ENCODE data around the gene DAB1. TPM values are rescaled to one million over a fixed set of nuclear protein-coding genes. Genes with fewer than 3 reads are reported as not detected.

DAB1 gene
- polyA plus RNA-seq, 6 donors from 2014 or later, result 0.11 TPM; not detected in 5

DNA sequence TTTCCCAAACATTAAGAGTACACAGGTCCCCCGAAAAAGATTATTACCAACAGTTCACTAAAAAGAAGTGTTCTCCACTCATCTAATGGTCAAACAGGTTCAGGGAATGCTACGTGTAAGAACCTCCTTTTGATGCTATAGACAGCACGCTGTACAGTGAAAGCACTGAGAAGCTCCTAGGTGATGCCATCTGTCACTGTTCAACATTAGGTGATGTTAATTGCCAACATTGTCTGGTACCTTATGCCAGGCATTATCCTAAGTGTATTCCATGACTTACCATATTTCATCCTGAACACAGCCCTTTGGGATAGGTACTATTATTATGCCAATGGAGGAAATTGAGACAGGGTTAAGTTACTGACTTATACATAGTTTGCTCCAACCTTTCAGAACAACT, 82.1 kb downstream of the DAB1 start:
- DNase-seq (no peak), ATAC-seq (ENCODE audit: low read depth in 2 of 2) (no peak)
- peaks cover 0 to 4% (median 0%) of the 10 kb centered on the region in 3 donors for H3K27me3 Mint-ChIP-seq
- H3K9me3 Mint-ChIP-seq, result peaks cover 0 to 7% (median 4%) of the 10 kb centered on the region in 7 donors
- H3K4me1 Mint-ChIP-seq, result no peaks in the 10 kb centered on the region
- no peaks in the 10 kb centered on the region for H3K36me3 Mint-ChIP-seq
- H3K4me3 Mint-ChIP-seq, result no peak overlapping the region
- no peak overlapping the region for H3K27ac Mint-ChIP-seq

DNA sequence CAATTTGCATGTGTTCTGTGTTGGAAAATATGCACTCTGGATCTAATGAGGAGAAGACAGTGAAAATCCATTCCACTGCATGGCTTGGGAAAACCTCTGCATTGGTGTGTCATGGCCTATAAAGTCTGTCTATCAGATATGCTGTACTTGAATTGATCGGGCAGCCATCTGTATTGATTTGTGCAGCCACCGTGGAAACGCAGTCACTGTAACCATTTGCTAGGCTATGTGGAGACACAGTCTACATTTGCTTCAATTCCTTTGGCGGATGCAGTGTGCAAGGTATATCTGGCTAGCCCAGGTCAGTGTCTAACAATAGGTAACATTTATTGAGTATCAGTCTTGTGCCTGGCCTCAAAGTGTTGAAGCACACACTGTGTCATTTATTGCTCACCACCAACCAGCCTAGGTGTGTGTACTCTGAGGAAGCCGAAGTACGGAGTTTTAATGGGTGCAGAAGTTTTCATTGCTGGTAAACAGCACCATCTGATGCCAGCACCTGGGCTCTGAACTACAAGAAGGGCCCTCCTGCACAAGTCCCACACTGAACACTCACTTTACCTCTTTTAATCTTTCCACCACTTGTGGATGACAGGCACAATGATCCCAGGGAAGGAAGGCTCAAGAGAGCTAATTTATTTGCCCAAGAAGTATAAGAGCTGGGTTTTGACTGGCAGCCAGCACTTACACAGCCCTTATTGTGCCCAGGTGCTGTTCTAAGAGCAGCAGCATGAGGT, 83.4 kb downstream of the DAB1 start:
- Mint-ChIP-seq H3K4me1 (no peaks in the 10 kb centered on the region), H3K9me3 (peaks cover 0 to 7% (median 4%) of the 10 kb centered on the region in 7 donors), H3K36me3 (no peaks in the 10 kb centered on the region), H3K27me3 (peaks cover 0 to 4% (median 0%) of the 10 kb centered on the region in 3 donors), H3K27ac (no peak overlapping the region), H3K4me3 (no peak overlapping the region)
- no peak for DNase-seq
- no peak for ATAC-seq (ENCODE audit: low read depth in 2 of 2)

DNA sequence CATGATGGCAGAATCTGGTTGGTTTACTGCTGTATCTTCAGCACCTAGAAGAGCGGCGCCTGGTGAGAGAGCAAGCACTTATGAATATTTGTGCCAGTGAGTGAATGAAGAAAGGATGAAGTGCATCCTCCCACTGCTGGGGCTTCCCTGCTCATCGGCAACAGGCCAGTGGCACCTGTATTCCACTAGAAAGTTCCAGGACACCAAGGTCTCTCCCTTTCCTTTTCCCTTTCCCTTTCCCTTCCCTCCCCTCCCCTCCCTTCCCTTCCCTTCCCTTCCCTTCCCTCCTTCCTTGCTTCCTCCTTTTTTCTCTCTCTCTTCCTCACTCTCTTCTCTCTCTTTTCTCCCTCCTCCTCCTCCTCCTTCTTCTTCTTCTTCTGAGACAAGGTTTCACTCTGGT, 86.2 kb downstream of the DAB1 start:
- ATAC-seq (ENCODE audit: low read depth in 2 of 2), result no peak
- no peaks in the 10 kb centered on the region for H3K4me1 Mint-ChIP-seq
- no peaks in the 10 kb centered on the region for H3K36me3 Mint-ChIP-seq
- H3K27me3 Mint-ChIP-seq, result peaks cover 0 to 4% (median 0%) of the 10 kb centered on the region in 3 donors
- no peak overlapping the region for H3K4me3 Mint-ChIP-seq
- H3K9me3 Mint-ChIP-seq, result peaks cover under 1 to 10% (median 3%) of the 10 kb centered on the region in 7 donors
- H3K27ac Mint-ChIP-seq, result no peak overlapping the region
- DNase-seq, result no peak

DNA sequence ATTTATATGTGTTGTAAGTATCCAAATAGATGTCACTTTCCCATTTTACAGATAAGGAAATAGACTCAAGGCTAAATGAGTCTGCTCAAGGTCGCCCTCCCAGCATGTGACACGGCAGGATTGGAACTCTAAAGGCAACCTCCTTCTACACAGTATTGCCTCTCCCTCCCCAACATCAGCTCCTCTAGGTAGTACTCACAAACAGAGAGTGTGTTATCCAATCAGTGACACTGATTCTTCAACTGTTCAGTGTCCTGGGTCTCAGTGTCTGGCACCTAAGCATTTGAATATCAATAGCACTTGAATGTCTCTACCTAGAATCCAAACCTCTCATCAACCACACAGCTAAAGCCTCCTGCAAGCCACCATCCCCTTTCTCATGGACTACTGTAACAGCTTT, 87.1 kb downstream of the DAB1 start:
- H3K27me3 Mint-ChIP-seq, result peaks cover 0 to 4% (median 0%) of the 10 kb centered on the region in 3 donors

DNA sequence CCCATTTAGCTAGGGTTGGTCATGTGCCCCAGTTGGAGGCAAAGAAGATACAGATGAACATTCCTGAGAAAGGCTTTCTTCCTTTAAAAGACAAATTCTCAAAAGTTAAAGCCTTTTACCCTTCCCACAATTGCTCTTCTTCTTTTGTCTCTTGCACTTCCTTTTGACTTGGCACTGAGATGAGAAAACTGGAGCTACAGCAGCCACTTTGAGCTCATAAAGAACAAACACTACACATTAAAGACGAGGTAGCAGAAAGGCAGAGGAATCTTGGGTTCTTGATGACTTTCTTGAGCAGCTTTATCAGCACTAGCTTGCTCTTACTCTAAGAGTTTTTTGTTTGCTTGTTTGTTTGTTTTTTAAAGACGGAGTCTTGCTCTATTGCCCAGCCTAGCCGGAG, 92.2 kb downstream of the DAB1 start:
- no peaks in the 10 kb centered on the region for H3K27me3 Mint-ChIP-seq
- no peak overlapping the region for H3K27ac Mint-ChIP-seq
- DNase-seq (no peak), ATAC-seq (ENCODE audit: low read depth in 2 of 2) (no peak)
- H3K9me3 Mint-ChIP-seq, result peaks cover 0 to 17% (median 3%) of the 10 kb centered on the region in 7 donors
- H3K4me1 Mint-ChIP-seq, result no peaks in the 10 kb centered on the region
- no peaks in the 10 kb centered on the region for H3K36me3 Mint-ChIP-seq
- H3K4me3 Mint-ChIP-seq, result no peak overlapping the region

More for the DNA sequence above, 87.1 kb downstream of the DAB1 start:
- Mint-ChIP-seq H3K27ac (no peak overlapping the region), H3K4me3 (no peak overlapping the region), H3K4me1 (no peaks in the 10 kb centered on the region), H3K36me3 (no peaks in the 10 kb centered on the region), H3K9me3 (peaks cover 0 to 11% (median 3%) of the 10 kb centered on the region in 7 donors)
- ATAC-seq (ENCODE audit: low read depth in 2 of 2), result no peak
- DNase-seq, result no peak

DNA sequence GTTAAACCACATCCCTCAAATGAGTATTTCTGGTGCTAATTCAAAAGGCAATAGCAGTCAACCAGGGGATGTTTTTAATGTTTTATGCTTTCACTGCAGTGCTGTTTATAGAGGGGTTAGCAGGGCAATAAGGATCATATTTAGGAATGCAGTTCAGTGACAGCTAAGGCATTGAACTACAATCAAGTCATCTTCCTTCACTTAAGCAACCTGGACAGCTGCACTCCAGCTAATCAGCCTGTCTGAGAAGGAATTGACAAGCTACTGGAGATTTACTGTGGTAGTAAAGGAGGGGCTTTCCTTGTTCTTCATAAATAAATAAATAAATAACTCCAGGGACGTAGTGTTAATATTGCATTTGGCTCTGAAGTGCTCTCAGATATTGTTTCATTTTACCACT, 93.9 kb downstream of the DAB1 start:
- H3K27ac Mint-ChIP-seq, result no peak overlapping the region
- no peaks in the 10 kb centered on the region for H3K4me1 Mint-ChIP-seq
- peak overlapping the region in 1 of 8 donors; percentile 52 for H3K4me3 Mint-ChIP-seq
- H3K27me3 Mint-ChIP-seq, result no peaks in the 10 kb centered on the region
- H3K36me3 Mint-ChIP-seq, result no peaks in the 10 kb centered on the region
- no peak for ATAC-seq (ENCODE audit: low read depth in 2 of 2)
- DNase-seq, result no peak
- peaks cover 0 to 17% (median 3%) of the 10 kb centered on the region in 7 donors for H3K9me3 Mint-ChIP-seq

DNA sequence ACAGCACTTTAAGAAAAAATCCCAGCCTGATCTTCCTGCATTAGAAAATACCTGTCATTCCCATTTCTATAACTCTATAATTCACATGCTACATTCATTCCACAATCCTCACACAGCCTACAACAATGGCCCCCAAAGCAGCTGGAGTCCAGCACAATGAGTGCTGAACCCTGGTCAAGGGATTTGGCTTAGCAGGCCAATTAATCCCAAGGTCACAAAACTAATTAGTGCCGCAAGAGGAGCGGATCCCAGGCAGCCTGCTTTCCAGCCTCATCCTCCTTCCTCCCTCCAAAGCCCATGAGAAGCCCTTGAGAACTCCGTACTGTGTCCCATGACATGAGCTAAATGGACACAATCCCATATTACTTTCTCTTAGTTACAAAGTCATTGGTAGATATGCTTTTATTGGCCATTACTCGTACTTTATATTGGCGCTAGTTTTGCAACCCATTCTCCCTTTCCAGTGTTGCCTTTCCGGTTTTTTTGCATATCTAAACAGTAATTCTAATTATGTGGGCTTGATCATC, 94.8 kb downstream of the DAB1 start:
- no peak overlapping the region for H3K4me3 Mint-ChIP-seq
- no peaks in the 10 kb centered on the region for H3K4me1 Mint-ChIP-seq
- peaks cover 0 to 17% (median 3%) of the 10 kb centered on the region in 7 donors for H3K9me3 Mint-ChIP-seq
- no peaks in the 10 kb centered on the region for H3K27me3 Mint-ChIP-seq
- no peak for ATAC-seq (ENCODE audit: low read depth in 2 of 2)
- DNase-seq, result no peak
- no peaks in the 10 kb centered on the region for H3K36me3 Mint-ChIP-seq
- no peak overlapping the region for H3K27ac Mint-ChIP-seq

DNA sequence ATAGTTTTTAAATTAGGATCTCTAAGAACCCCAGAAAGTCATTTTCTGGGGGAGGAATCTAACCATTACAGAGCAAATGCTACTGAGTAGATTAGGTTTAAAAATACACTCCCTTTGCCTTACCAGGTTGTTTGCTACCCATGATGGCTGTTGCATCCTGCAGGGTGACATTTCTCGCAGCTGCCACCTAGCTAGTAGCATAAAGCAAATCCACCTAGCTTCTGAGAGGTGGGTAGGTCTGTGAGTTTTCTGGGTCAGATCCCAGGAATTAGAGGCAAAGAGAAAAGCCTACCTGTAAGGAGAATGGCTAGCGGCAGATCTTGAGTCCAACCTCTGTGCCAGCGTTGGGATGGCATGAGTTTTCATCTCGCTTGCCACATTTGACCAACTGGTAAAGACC, 95.9 kb downstream of the DAB1 start:
- H3K9me3 Mint-ChIP-seq, result peaks cover 0 to 16% (median 3%) of the 10 kb centered on the region in 7 donors
- no peak for ATAC-seq (ENCODE audit: low read depth in 2 of 2)

DNA sequence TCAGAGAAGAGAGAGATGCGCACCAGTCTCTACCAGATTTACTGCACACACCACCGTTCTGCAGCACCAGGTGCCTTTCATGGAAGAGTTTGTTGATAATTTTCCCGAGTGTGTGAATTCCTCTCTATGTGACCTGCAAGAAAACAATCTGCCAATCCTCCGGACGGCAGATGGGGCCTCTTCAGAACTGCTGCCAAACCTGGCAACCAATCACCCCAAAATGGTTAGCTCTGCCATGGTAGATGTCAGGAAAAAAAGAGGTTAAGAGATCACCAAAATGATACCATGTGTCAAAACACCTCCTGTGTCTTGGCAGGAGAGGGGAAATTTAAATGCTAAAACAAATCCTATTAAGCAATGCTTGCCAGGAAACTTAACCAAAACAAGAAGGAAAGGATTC, 96.5 kb downstream of the DAB1 start:
- Mint-ChIP-seq H3K27me3 (no peaks in the 10 kb centered on the region), H3K9me3 (peaks cover 0 to 13% (median 2%) of the 10 kb centered on the region in 7 donors), H3K4me3 (peak overlapping the region in 2 of 8 donors; percentile 9 to 29), H3K27ac (no peak overlapping the region), H3K4me1 (no peaks in the 10 kb centered on the region), H3K36me3 (no peaks in the 10 kb centered on the region)
- DNase-seq (no peak), ATAC-seq (ENCODE audit: low read depth in 2 of 2) (no peak)

More for the DNA sequence above, 95.9 kb downstream of the DAB1 start:
- no peak overlapping the region for H3K4me3 Mint-ChIP-seq
- no peaks in the 10 kb centered on the region for H3K36me3 Mint-ChIP-seq
- no peaks in the 10 kb centered on the region for H3K27me3 Mint-ChIP-seq
- DNase-seq, result no peak
- no peak overlapping the region for H3K27ac Mint-ChIP-seq
- H3K4me1 Mint-ChIP-seq, result no peaks in the 10 kb centered on the region

DNA sequence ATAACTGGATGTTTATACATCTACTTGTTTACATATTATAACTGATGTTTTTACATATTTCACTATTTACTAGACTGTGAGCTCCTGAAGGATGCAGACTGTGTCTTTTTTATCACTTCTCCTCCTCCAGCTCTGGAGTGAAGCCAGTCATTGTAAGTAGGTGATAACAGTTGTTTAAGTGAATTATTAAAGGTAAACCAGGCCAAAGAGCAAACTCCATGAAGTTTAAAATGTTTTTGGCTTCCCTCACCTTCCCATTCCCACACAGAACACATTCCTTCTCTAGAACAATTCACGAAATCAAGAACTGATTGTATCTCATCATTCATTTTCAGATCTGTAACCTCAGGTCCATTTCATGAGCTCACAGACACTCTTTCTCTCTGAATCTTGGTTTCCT, 98.3 kb downstream of the DAB1 start:
- no peak for ATAC-seq (ENCODE audit: low read depth in 2 of 2)
- Mint-ChIP-seq H3K27me3 (no peaks in the 10 kb centered on the region), H3K9me3 (peaks cover 0 to 8% (median 0%) of the 10 kb centered on the region in 7 donors), H3K36me3 (no peaks in the 10 kb centered on the region), H3K4me1 (no peaks in the 10 kb centered on the region), H3K27ac (no peak overlapping the region), H3K4me3 (no peak overlapping the region)
- no peak for DNase-seq

DNA sequence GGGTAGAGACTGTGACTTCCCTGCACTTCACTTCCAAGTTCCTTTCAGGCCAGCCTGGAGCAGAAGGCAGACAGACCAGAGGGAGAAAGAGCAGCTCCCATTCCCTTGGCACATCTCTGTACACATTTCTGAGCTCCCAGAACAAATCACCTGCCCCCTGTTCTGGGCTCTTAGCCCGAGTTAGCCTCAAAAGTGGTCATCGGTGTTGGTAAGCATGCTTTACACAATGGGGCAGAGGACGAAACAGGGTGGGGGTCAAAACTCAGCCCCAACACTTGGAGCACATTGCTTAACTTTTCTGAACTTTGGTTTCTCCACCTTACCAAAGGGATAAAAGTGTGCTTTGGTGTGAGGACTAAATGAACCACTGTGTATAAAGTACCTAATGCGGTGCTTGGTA, 98.7 kb downstream of the DAB1 start:
- Mint-ChIP-seq H3K4me1 (no peaks in the 10 kb centered on the region), H3K36me3 (no peaks in the 10 kb centered on the region), H3K4me3 (no peak overlapping the region), H3K9me3 (peaks cover 0 to 8% (median 0%) of the 10 kb centered on the region in 7 donors), H3K27me3 (no peaks in the 10 kb centered on the region), H3K27ac (no peak overlapping the region)
- ATAC-seq (ENCODE audit: low read depth in 2 of 2) (no peak), DNase-seq (no peak)

DNA sequence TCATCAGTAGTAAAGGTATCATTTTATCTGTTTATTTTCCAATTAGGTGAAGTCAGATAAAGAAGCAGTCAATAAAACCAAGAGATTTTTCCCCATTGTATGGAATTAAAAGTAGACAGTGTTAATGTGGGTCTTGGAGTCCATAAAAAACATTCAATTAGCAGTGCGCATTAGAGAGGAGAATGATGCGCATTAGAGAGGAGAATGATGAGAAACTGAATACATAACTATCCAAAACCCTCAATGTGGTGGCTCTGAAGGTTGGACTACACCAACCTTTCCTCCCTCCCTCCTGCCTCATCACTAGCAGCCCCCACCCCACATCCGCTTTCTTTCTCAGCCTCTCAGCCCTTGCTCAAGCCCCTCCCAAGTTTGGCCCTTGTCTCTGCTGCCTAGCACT, 99.5 kb downstream of the DAB1 start:
- DNase-seq, result no peak

DNA sequence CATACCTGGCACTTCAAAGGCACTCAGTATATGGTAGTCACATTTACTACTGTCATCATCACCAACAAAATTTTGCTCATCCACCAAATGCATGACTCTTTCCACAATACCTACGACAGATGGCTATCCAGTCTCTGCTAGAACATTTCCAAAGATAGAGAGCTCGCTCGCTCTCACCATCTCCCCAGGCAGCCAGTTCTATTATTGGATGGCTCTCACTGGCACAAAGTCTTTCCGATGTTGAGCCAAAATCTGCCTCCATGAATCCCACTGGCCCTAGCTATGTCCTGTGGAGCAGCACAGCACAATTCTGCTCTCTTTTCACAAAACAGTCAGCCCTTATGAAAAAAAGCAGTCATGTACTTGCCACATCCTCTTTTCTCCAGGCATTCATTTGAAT, 102.1 kb downstream of the DAB1 start:
- H3K9me3 Mint-ChIP-seq, result peaks cover 0 to 15% (median 6%) of the 10 kb centered on the region in 7 donors
- no peaks in the 10 kb centered on the region for H3K4me1 Mint-ChIP-seq

More for the DNA sequence above, 99.5 kb downstream of the DAB1 start:
- Mint-ChIP-seq H3K4me1 (no peaks in the 10 kb centered on the region), H3K27ac (peak overlapping the region in 1 of 6 donors; percentile 34), H3K4me3 (no peak overlapping the region), H3K9me3 (peaks cover 0 to 8% (median 0%) of the 10 kb centered on the region in 7 donors), H3K27me3 (no peaks in the 10 kb centered on the region), H3K36me3 (no peaks in the 10 kb centered on the region)
- no peak for ATAC-seq (ENCODE audit: low read depth in 2 of 2)

DNA sequence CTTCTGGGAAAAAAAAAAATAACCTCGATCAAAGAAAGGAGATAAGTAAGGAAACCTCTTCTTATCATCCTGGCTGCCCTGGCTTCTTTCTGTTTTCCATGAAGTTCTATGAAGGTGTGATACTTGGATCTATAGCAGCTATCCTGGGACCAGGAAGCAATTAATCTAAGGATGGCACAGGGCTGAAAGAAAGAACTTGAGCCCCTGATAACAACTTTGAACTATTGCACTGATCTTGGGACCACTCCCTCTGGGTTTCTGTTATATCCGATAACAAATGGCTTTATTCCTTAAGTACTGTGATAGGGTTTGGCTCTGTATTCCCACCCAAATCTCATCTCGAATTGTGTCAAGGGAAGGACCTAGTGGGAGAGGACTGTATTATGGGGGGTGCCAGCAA, 104.1 kb downstream of the DAB1 start:
- no peaks in the 10 kb centered on the region for H3K27me3 Mint-ChIP-seq
- H3K36me3 Mint-ChIP-seq, result no peaks in the 10 kb centered on the region
- H3K4me3 Mint-ChIP-seq, result no peak overlapping the region
- no peak overlapping the region for H3K27ac Mint-ChIP-seq
- DNase-seq (no peak), ATAC-seq (ENCODE audit: low read depth in 2 of 2) (no peak)
- no peaks in the 10 kb centered on the region for H3K4me1 Mint-ChIP-seq
- peaks cover 0 to 15% (median 6%) of the 10 kb centered on the region in 7 donors for H3K9me3 Mint-ChIP-seq

More for the DNA sequence above, 102.1 kb downstream of the DAB1 start:
- H3K36me3 Mint-ChIP-seq, result no peaks in the 10 kb centered on the region
- H3K27me3 Mint-ChIP-seq, result no peaks in the 10 kb centered on the region
- no peak for ATAC-seq (ENCODE audit: low read depth in 2 of 2)
- H3K27ac Mint-ChIP-seq, result no peak overlapping the region
- no peak for DNase-seq
- no peak overlapping the region for H3K4me3 Mint-ChIP-seq

All from naive B cell (primary cell).